HepG2 (cell line): ENCODE data around the gene RAB40A.

Experiments used
- CHD2 ChIP-seq: IDR thresholded peaks from 2 replicates; pipeline ENCODE4 v1.6.1; 2011; ENCODE audit warnings: low read depth, low read length, improper control_type of control experiment
- HCFC1 ChIP-seq: fragments of 150-350 bp; IDR thresholded peaks from 2 replicates; pipeline ENCODE4 v1.6.1; 2014; ENCODE audit warnings: low read depth, low read length
- MAFG ChIP-seq: sonication (generic); formaldehyde crosslinking; IDR thresholded peaks from 2 replicates; pipeline ENCODE4 v1.5.1; 2020; ENCODE audit warnings: mild to moderate bottlenecking, missing genetic modification reagents
- POLR2A ChIP-seq, 2 experiments: IDR thresholded peaks; 2 replicates each; pipeline ENCODE4 v1.6.1; 2011; ENCODE audit warnings: low read depth in 2 of 2, low read length in 2 of 2, mild to moderate bottlenecking in 1 of 2, moderate library complexity in 1 of 2; ENCODE audit not compliant: insufficient read depth in 1 of 2
- STAT5B ChIP-seq: sonication (generic); formaldehyde crosslinking; IDR thresholded peaks from 2 replicates; pipeline ENCODE4 v1.4.0; 2020; ENCODE audit warnings: missing genetic modification reagents
- TF ChIP-seq, protein P1 (sequence below), 2 experiments: sonication (generic) in 1 of 2; formaldehyde crosslinking in 1 of 2; IDR thresholded peaks; 2 replicates each; pipeline versions ENCODE4 v1.5.1 to v1.6.1; 2011 to 2020; ENCODE audit warnings: borderline replicate concordance in 1 of 2, low read depth in 1 of 2, low read length in 1 of 2, mild to moderate bottlenecking in 1 of 2, missing genetic modification reagents in 1 of 2, moderate library complexity in 1 of 2
- TF ChIP-seq, protein P2 (sequence below): sonication (generic); formaldehyde crosslinking; IDR thresholded peaks from 2 replicates; pipeline ENCODE4 v1.4.0; 2020; ENCODE audit warnings: missing genetic modification reagents
- TF ChIP-seq, protein P3 (sequence below): sonication (generic); formaldehyde crosslinking; IDR thresholded peaks from 2 replicates; pipeline ENCODE4 v1.4.0; 2020; ENCODE audit warnings: mild to moderate bottlenecking, missing genetic modification reagents
- TF ChIP-seq, protein P4 (sequence below): IDR thresholded peaks from 2 replicates; pipeline ENCODE4 v1.6.1; 2012; ENCODE audit warnings: inconsistent platforms
- TF ChIP-seq, protein P5 (sequence below): sonication (generic); formaldehyde crosslinking; IDR thresholded peaks from 2 replicates; pipeline ENCODE4 v1.8.1; 2022; ENCODE audit warnings: mild to moderate bottlenecking, missing genetic modification reagents
- TF ChIP-seq, protein P6 (sequence below): sonication (generic); formaldehyde crosslinking; IDR thresholded peaks from 2 replicates; pipeline ENCODE4 v1.5.0; 2020; ENCODE audit warnings: mild to moderate bottlenecking, missing genetic modification reagents, moderate library complexity
- TF ChIP-seq, protein P7 (sequence below): IDR thresholded peaks from 2 replicates; pipeline ENCODE4 v1.6.1; 2016; ENCODE audit warnings: mild to moderate bottlenecking, missing biosample characterization, missing genetic modification reagents
- TF ChIP-seq, protein P8 (sequence below): sonication (generic); formaldehyde crosslinking; IDR thresholded peaks from 2 replicates; pipeline ENCODE4 v1.4.0; 2020; ENCODE audit warnings: missing genetic modification reagents, borderline replicate concordance

DNA sequence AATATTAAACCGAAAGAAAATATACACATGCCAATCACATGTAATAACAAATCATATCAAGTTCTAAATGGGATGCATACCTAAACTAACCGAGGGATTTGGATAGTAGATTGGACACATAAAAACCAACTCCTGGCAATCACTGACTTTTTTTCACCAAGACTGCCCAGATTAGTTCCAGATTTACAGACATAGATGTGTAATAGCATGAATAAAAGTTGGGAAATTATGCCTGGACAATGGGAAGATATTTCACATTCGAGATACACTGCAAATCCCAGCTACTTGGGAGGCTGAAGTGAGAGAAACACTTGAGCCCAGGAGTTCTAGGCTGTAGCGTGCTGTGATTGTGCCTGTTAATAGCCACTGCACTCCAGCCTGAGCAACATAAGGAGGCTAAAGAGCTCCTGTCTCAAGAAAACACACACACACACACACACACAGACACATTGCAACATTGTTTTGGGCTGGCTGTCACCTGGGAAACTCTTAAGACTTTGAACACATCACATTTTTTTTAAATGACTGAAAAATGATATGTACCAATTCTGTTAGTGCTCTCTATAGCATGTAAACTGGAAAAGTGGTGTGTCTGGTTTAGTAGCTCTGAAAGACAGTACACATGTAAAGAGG is 5.7 kb downstream of the RAB40A start:
- TF ChIP-seq, protein P1, sequence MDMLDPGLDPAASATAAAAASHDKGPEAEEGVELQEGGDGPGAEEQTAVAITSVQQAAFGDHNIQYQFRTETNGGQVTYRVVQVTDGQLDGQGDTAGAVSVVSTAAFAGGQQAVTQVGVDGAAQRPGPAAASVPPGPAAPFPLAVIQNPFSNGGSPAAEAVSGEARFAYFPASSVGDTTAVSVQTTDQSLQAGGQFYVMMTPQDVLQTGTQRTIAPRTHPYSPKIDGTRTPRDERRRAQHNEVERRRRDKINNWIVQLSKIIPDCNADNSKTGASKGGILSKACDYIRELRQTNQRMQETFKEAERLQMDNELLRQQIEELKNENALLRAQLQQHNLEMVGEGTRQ (IDR thresholded peaks at IDR 0.05; ENCODE audit: low read depth, low read length) = no peak
- TF ChIP-seq, protein P1 (CRISPR knock-in tag; IDR thresholded peaks at IDR 0.05; ENCODE audit: borderline replicate concordance) = no peak
- TF ChIP-seq HCFC1 = no peak
- TF ChIP-seq, protein P2, sequence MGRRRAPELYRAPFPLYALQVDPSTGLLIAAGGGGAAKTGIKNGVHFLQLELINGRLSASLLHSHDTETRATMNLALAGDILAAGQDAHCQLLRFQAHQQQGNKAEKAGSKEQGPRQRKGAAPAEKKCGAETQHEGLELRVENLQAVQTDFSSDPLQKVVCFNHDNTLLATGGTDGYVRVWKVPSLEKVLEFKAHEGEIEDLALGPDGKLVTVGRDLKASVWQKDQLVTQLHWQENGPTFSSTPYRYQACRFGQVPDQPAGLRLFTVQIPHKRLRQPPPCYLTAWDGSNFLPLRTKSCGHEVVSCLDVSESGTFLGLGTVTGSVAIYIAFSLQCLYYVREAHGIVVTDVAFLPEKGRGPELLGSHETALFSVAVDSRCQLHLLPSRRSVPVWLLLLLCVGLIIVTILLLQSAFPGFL = no peak
- no peak for TF ChIP-seq POLR2A (IDR thresholded peaks at IDR 0.05; ENCODE audit: insufficient read depth in 1 of 2, low read depth in 2 of 2, low read length in 2 of 2)
- no peak for TF ChIP-seq CHD2
- TF ChIP-seq, protein P3, sequence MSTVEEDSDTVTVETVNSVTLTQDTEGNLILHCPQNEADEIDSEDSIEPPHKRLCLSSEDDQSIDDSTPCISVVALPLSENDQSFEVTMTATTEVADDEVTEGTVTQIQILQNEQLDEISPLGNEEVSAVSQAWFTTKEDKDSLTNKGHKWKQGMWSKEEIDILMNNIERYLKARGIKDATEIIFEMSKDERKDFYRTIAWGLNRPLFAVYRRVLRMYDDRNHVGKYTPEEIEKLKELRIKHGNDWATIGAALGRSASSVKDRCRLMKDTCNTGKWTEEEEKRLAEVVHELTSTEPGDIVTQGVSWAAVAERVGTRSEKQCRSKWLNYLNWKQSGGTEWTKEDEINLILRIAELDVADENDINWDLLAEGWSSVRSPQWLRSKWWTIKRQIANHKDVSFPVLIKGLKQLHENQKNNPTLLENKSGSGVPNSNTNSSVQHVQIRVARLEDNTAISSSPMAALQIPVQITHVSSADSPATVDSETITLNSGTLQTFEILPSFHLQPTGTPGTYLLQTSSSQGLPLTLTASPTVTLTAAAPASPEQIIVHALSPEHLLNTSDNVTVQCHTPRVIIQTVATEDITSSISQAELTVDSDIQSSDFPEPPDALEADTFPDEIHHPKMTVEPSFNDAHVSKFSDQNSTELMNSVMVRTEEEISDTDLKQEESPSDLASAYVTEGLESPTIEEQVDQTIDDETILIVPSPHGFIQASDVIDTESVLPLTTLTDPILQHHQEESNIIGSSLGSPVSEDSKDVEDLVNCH (CRISPR knock-in tag) = no peak
- no peak for TF ChIP-seq MAFG (CRISPR knock-in tag)
- TF ChIP-seq, protein P4, sequence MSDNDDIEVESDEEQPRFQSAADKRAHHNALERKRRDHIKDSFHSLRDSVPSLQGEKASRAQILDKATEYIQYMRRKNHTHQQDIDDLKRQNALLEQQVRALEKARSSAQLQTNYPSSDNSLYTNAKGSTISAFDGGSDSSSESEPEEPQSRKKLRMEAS = no peak
- TF ChIP-seq STAT5B = no peak
- TF ChIP-seq, protein P5, sequence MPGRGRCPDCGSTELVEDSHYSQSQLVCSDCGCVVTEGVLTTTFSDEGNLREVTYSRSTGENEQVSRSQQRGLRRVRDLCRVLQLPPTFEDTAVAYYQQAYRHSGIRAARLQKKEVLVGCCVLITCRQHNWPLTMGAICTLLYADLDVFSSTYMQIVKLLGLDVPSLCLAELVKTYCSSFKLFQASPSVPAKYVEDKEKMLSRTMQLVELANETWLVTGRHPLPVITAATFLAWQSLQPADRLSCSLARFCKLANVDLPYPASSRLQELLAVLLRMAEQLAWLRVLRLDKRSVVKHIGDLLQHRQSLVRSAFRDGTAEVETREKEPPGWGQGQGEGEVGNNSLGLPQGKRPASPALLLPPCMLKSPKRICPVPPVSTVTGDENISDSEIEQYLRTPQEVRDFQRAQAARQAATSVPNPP (CRISPR knock-in tag) = no peak
- TF ChIP-seq, protein P6, sequence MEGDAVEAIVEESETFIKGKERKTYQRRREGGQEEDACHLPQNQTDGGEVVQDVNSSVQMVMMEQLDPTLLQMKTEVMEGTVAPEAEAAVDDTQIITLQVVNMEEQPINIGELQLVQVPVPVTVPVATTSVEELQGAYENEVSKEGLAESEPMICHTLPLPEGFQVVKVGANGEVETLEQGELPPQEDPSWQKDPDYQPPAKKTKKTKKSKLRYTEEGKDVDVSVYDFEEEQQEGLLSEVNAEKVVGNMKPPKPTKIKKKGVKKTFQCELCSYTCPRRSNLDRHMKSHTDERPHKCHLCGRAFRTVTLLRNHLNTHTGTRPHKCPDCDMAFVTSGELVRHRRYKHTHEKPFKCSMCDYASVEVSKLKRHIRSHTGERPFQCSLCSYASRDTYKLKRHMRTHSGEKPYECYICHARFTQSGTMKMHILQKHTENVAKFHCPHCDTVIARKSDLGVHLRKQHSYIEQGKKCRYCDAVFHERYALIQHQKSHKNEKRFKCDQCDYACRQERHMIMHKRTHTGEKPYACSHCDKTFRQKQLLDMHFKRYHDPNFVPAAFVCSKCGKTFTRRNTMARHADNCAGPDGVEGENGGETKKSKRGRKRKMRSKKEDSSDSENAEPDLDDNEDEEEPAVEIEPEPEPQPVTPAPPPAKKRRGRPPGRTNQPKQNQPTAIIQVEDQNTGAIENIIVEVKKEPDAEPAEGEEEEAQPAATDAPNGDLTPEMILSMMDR (CRISPR knock-in tag) = no peak
- TF ChIP-seq, protein P7, sequence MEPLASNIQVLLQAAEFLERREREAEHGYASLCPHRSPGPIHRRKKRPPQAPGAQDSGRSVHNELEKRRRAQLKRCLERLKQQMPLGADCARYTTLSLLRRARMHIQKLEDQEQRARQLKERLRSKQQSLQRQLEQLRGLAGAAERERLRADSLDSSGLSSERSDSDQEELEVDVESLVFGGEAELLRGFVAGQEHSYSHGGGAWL (CRISPR knock-in tag) = no peak
- TF ChIP-seq, protein P8, sequence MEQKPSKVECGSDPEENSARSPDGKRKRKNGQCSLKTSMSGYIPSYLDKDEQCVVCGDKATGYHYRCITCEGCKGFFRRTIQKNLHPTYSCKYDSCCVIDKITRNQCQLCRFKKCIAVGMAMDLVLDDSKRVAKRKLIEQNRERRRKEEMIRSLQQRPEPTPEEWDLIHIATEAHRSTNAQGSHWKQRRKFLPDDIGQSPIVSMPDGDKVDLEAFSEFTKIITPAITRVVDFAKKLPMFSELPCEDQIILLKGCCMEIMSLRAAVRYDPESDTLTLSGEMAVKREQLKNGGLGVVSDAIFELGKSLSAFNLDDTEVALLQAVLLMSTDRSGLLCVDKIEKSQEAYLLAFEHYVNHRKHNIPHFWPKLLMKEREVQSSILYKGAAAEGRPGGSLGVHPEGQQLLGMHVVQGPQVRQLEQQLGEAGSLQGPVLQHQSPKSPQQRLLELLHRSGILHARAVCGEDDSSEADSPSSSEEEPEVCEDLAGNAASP (CRISPR knock-in tag) = no peak
